Stimulated activated naive CD4-positive, alpha-beta T cell (primary cell): Measurements from ENCODE around the gene PARD3B.

Experiments
- DNase-seq, 6 experiments: peaks; one replicate each; lab custom pipeline; 2025; lab: John Stamatoyannopoulos, UW

Gene PARD3B

GRCh38 chr2:204590063-204590462 lies 44.8 kb downstream of the PARD3B start:
- no peak for DNase-seq

- no peak for DNase-seq
These were observed 46.0 kb downstream of the PARD3B start for GRCh38 chr2:204591225-204591624.

GRCh38 chr2:204604061-204604460 lies 58.8 kb downstream of the PARD3B start:
- DNase-seq: no peak

GRCh38 chr2:204608237-204608939 lies 63.1 kb downstream of the PARD3B start:
- DNase-seq: no peak

- DNase-seq: no peak
These were observed 65.8 kb downstream of the PARD3B start for GRCh38 chr2:204611017-204611631.

GRCh38 chr2:204611764-204612163 lies 66.5 kb downstream of the PARD3B start:
- no peak for DNase-seq

- no peak for DNase-seq
These were observed 68.4 kb downstream of the PARD3B start for GRCh38 chr2:204613635-204614034.

GRCh38 chr2:204615456-204615855 lies 70.2 kb downstream of the PARD3B start:
- no peak for DNase-seq

GRCh38 chr2:204625135-204625534 lies 79.9 kb downstream of the PARD3B start:
- no peak for DNase-seq

- no peak for DNase-seq
These were observed 83.8 kb downstream of the PARD3B start for GRCh38 chr2:204628926-204629712.

- DNase-seq: no peak
These were observed 87.1 kb downstream of the PARD3B start for GRCh38 chr2:204632410-204632809.

- no peak for DNase-seq
These were observed 89.3 kb downstream of the PARD3B start for GRCh38 chr2:204634564-204634963.

GRCh38 chr2:204635478-204635877 lies 90.2 kb downstream of the PARD3B start:
- no peak for DNase-seq

- DNase-seq: no peak
These were observed 93.4 kb downstream of the PARD3B start for GRCh38 chr2:204638471-204639194.

GRCh38 chr2:204643326-204643725 lies 98.1 kb downstream of the PARD3B start:
- no peak for DNase-seq

- DNase-seq: no peak
These were observed 99.9 kb downstream of the PARD3B start for GRCh38 chr2:204645018-204645773.

GRCh38 chr2:204647626-204648025 lies 102.4 kb downstream of the PARD3B start:
- DNase-seq: no peak

GRCh38 chr2:204650611-204651010 lies 105.3 kb downstream of the PARD3B start:
- DNase-seq: no peak

- no peak for DNase-seq
These were observed 106.8 kb downstream of the PARD3B start for GRCh38 chr2:204652063-204652462.

- DNase-seq: no peak
These were observed 109.4 kb downstream of the PARD3B start for GRCh38 chr2:204654669-204655068.

- no peak for DNase-seq
These were observed 109.8 kb downstream of the PARD3B start for GRCh38 chr2:204655101-204655500.

- no peak for DNase-seq
These were observed 110.4 kb downstream of the PARD3B start for GRCh38 chr2:204655626-204656025.
